ENCODE data around the gene KCNJ12.

DNA sequence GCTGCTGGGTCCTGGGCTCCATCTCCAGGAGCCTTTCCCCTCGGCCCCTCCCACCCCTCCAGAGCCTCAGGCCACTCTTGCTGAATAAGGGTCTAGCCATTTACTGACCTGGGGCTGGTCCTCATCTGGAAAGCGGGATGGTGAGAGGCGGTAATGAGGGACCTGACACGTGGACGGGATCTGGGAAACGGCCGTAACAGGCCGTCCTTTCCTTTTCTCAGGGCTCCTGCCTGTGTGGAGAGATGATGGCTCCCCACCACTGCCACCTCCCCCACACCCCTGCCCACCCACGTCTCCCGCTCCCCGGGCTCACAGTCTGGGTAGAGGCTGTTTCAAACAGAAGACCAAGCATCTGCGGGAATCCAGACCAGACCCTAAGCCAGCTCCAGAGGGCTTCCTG lies 20.6 kb upstream of the KCNJ12 start:
- TF ChIP-seq TAF1 (IDR thresholded peaks at IDR 0.05; ENCODE audit: borderline replicate concordance, insufficient read depth, low read length) (no peak), POLR2AphosphoS5 (IDR thresholded peaks at IDR 0.05; ENCODE audit: low read depth, low read length) (no peak), SIN3A (IDR thresholded peaks at IDR 0.05; ENCODE audit: borderline replicate concordance, insufficient read depth, low read length) (no peak)
- TF ChIP-seq, protein P1, sequence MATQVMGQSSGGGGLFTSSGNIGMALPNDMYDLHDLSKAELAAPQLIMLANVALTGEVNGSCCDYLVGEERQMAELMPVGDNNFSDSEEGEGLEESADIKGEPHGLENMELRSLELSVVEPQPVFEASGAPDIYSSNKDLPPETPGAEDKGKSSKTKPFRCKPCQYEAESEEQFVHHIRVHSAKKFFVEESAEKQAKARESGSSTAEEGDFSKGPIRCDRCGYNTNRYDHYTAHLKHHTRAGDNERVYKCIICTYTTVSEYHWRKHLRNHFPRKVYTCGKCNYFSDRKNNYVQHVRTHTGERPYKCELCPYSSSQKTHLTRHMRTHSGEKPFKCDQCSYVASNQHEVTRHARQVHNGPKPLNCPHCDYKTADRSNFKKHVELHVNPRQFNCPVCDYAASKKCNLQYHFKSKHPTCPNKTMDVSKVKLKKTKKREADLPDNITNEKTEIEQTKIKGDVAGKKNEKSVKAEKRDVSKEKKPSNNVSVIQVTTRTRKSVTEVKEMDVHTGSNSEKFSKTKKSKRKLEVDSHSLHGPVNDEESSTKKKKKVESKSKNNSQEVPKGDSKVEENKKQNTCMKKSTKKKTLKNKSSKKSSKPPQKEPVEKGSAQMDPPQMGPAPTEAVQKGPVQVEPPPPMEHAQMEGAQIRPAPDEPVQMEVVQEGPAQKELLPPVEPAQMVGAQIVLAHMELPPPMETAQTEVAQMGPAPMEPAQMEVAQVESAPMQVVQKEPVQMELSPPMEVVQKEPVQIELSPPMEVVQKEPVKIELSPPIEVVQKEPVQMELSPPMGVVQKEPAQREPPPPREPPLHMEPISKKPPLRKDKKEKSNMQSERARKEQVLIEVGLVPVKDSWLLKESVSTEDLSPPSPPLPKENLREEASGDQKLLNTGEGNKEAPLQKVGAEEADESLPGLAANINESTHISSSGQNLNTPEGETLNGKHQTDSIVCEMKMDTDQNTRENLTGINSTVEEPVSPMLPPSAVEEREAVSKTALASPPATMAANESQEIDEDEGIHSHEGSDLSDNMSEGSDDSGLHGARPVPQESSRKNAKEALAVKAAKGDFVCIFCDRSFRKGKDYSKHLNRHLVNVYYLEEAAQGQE (IDR thresholded peaks at IDR 0.05; ENCODE audit: insufficient read depth in 1 of 2, low read depth in 2 of 2, low read length in 2 of 2): no peak

All from PFSK-1 (cell line).